ENCODE data around the gene CACNA2D3.

The CACNA2D3 gene

DNA sequence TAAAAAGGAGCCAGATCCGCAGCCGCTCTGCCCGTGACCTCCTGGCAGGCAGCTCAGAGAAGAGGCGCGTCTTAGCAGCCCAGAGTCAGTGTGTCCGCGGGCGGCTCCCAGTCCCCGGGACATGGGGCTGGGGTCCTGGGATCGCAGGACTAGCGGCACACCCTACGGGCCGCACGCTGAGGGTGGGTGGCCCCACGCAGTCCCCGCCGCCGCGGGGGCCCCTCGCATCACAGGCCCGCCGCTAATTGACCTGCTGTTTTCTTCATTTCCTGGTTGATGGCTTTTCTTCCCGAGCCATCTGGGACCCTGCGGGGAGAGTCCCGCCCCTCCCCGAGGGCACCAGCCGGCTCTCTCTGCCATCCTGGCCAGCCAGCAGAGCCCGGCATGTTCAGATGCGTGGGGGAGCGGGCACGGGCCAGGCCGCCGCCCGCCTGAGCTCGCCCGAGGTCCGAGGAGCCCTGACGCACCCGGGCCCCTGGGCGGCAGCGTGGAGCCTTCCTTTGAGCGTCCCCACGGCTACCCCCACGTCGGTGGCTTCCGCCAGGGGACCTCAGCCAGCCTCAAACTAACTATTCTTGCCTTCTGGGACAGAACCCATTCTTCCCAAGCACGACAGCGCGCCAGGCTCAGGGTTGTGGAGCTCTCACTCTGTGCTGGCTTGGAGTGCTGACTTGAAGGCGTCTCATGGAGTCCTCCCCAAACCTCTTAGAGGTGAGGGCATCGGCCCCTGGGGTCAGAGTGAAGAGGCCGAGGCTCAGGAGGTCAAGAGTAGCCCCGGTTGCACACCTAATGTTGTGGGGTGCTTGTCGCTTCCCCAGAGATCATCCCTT, 34.6 kb upstream of the CACNA2D3 start:
- Histone ChIP-seq H3K4me1 (ENCODE audit: low read length) (no peaks in the 10 kb centered on the region), H3K27ac (ENCODE audit: low read length) (no peak overlapping the region), H3K79me2 (ENCODE audit: low read length) (no peaks in the 10 kb centered on the region), H3F3A (ENCODE audit: insufficient read depth, low read length) (no peaks in the 10 kb centered on the region), H3K4me3 (ENCODE audit: low read length) (no peak overlapping the region), H3K9me3 (replicated peaks; ENCODE audit: insufficient read depth, low read length) (no peaks in the 10 kb centered on the region), H2AFZ (ENCODE audit: low read length) (no peak overlapping the region), H3K9ac (ENCODE audit: low read length) (no peak overlapping the region), H3K36me3 (replicated peaks; ENCODE audit: insufficient read depth, low read length) (no peaks in the 10 kb centered on the region), H4K20me1 (ENCODE audit: insufficient read depth, low read length) (no peaks in the 10 kb centered on the region), H3K27me3 (replicated peaks; ENCODE audit: insufficient read depth, low read length) (no peaks in the 10 kb centered on the region), H3K9me2 (replicated peaks; ENCODE audit: insufficient read depth, low read length) (no peaks in the 10 kb centered on the region), H3K4me2 (ENCODE audit: low read depth, low read length) (no peak overlapping the region)
- no peak for TF ChIP-seq EZH2 (optimal IDR thresholded peaks at IDR 0.05; ENCODE audit: low read depth, low read length)
- TF ChIP-seq, protein P1, sequence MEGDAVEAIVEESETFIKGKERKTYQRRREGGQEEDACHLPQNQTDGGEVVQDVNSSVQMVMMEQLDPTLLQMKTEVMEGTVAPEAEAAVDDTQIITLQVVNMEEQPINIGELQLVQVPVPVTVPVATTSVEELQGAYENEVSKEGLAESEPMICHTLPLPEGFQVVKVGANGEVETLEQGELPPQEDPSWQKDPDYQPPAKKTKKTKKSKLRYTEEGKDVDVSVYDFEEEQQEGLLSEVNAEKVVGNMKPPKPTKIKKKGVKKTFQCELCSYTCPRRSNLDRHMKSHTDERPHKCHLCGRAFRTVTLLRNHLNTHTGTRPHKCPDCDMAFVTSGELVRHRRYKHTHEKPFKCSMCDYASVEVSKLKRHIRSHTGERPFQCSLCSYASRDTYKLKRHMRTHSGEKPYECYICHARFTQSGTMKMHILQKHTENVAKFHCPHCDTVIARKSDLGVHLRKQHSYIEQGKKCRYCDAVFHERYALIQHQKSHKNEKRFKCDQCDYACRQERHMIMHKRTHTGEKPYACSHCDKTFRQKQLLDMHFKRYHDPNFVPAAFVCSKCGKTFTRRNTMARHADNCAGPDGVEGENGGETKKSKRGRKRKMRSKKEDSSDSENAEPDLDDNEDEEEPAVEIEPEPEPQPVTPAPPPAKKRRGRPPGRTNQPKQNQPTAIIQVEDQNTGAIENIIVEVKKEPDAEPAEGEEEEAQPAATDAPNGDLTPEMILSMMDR (IDR thresholded peaks at IDR 0.05; ENCODE audit: low read length) = no peak
- TF ChIP-seq EZH2phosphoT487 (IDR thresholded peaks at IDR 0.05; ENCODE audit: low read length) = no peak
- no peak for DNase-seq

DNA sequence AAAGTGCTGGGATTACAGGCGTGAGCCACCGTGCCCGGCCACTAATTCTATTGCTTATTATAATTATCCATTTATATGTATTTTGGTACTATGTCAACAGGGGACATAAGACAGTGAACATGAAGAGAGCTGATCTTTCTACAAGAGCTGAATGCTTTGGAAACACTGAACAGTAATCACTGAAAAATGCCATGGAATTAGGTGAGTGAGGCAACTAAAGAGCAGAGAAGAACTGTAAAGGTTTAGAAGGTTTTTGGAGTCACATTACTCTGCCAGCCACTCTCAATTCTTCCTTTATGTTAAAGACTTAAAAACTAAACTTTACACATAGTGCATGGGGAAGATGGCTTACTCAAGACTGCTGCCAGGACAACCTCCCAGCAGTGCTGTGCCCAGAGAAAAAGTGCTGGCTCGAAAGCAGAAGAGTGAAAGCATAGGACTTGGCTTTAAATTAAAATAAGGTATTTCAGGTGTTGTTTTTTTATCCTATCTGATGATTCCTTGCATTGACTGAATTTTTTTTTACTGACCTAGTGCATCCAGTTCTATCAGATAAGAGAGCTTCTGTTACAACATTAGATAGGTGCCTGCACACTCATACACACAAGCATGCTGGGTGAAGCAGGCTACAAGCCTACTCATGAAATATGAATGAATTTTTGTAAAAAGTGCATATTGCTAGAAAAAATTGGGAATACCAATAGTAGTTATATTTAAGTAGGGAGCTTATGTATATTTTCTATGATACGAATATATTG, 28.7 kb upstream of the CACNA2D3 start:
- no peak overlapping the region for H3K27ac ChIP-seq (ENCODE audit: low read length)
- no peaks in the 10 kb centered on the region for H3K36me3 ChIP-seq (replicated peaks; ENCODE audit: insufficient read depth, low read length)
- no peak overlapping the region for H2AFZ ChIP-seq (ENCODE audit: low read length)
- H3K79me2 ChIP-seq (ENCODE audit: low read length) = no peaks in the 10 kb centered on the region
- no peak for DNase-seq
- H3K4me2 ChIP-seq (ENCODE audit: low read depth, low read length) = no peak overlapping the region
- H3K4me1 ChIP-seq (ENCODE audit: low read length) = no peaks in the 10 kb centered on the region
- no peak overlapping the region for H3K4me3 ChIP-seq (ENCODE audit: low read length)
- H3K9me2 ChIP-seq (replicated peaks; ENCODE audit: insufficient read depth, low read length) = no peaks in the 10 kb centered on the region
- H3K9me3 ChIP-seq (replicated peaks; ENCODE audit: insufficient read depth, low read length) = no peaks in the 10 kb centered on the region
- H3F3A ChIP-seq (ENCODE audit: insufficient read depth, low read length) = no peaks in the 10 kb centered on the region
- H4K20me1 ChIP-seq (ENCODE audit: insufficient read depth, low read length) = no peaks in the 10 kb centered on the region
- no peaks in the 10 kb centered on the region for H3K27me3 ChIP-seq (replicated peaks; ENCODE audit: insufficient read depth, low read length)
- H3K9ac ChIP-seq (ENCODE audit: low read length) = no peak overlapping the region
- TF ChIP-seq EZH2 (optimal IDR thresholded peaks at IDR 0.05; ENCODE audit: low read depth, low read length) = no peak
- TF ChIP-seq EZH2phosphoT487 (IDR thresholded peaks at IDR 0.05; ENCODE audit: low read length) = no peak
- TF ChIP-seq, protein P1 (IDR thresholded peaks at IDR 0.05; ENCODE audit: low read length) = no peak

DNA sequence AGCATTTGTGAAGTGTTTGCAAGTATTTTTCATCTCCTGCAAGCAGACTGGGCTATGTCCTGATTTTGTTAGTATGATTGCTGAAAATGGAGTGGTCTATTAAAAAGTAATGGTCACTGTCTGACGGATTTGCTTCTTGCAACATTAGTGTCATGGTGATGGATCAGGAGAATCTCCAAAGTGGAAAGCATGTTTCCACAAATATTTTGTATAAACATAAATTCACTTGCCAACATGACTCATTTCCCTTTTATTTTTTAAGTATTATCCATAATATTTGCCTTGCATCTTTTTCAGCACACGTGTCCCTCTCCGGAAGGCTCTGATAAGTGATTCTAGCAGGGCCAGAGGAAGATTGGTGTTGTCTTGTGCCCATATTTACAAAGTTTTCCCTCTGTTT, 27.4 kb upstream of the CACNA2D3 start:
- H3K36me3 ChIP-seq (replicated peaks; ENCODE audit: insufficient read depth, low read length) = no peaks in the 10 kb centered on the region
- H2AFZ ChIP-seq (ENCODE audit: low read length) = no peak overlapping the region
- no peak overlapping the region for H3K4me3 ChIP-seq (ENCODE audit: low read length)

More for the DNA sequence above, 27.4 kb upstream of the CACNA2D3 start:
- Histone ChIP-seq H3K4me1 (ENCODE audit: low read length) (no peaks in the 10 kb centered on the region), H3K79me2 (ENCODE audit: low read length) (no peaks in the 10 kb centered on the region), H3K9me2 (replicated peaks; ENCODE audit: insufficient read depth, low read length) (no peaks in the 10 kb centered on the region), H3F3A (ENCODE audit: insufficient read depth, low read length) (no peaks in the 10 kb centered on the region), H3K9me3 (replicated peaks; ENCODE audit: insufficient read depth, low read length) (no peaks in the 10 kb centered on the region), H4K20me1 (ENCODE audit: insufficient read depth, low read length) (no peaks in the 10 kb centered on the region), H3K9ac (ENCODE audit: low read length) (no peak overlapping the region), H3K27ac (ENCODE audit: low read length) (no peak overlapping the region), H3K4me2 (ENCODE audit: low read depth, low read length) (no peak overlapping the region), H3K27me3 (replicated peaks; ENCODE audit: insufficient read depth, low read length) (no peaks in the 10 kb centered on the region)
- DNase-seq = no peak
- TF ChIP-seq EZH2phosphoT487 (IDR thresholded peaks at IDR 0.05; ENCODE audit: low read length) (no peak), EZH2 (optimal IDR thresholded peaks at IDR 0.05; ENCODE audit: low read depth, low read length) (no peak)
- TF ChIP-seq, protein P1 (IDR thresholded peaks at IDR 0.05; ENCODE audit: low read length) = no peak
